Hematopoietic multipotent progenitor cell (in vitro differentiated cells): Measurements from ENCODE around the gene PPP2R5C. TPM values are rescaled to one million over a fixed set of nuclear protein-coding genes. Genes with fewer than 3 reads are reported as not detected.
"Not testable (repeated sequence)": the region's sequence is repeated elsewhere in the genome, so short reads cannot be mapped to it uniquely, and the experiment has no call there.

Experiments used
- DNase-seq, 3 donors: peaks; one replicate each; pipeline ENCODE4 v3.0.0-alpha.2; 2011 to 2015; ENCODE audit warnings: low read depth in 2 of 3, low spot score in 2 of 3
- total RNA-seq: library from RNA; depleted of rRNA; stranded (reverse); fragments of >200 nt; gene quantifications from one replicate; pipeline ENCODE4 v1.2.3, GENCODE V29; 2012

The PPP2R5C gene
- total RNA-seq, 1 donor, result 51.2 TPM

DNA sequence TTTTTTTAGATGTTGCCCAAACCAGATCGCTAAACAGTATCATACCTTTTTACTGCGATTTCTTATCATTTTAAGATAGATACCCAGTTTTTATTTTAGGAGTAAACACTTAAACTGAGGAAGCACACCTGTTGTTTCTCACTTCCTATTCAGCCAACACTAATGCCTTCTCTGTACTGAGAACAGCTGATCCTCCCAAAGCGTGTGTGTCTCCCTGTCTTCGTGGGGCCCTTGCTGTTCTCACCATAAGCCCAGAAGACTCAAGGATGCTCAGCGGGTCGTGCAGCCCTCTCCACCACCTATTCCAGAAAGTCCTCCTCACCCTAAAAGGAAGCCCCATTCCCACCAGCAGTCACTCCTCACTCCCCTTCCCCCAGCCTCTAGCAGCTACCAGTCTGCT is 14.8 kb downstream of the PPP2R5C start:
- DNase-seq, result no peak

DNA sequence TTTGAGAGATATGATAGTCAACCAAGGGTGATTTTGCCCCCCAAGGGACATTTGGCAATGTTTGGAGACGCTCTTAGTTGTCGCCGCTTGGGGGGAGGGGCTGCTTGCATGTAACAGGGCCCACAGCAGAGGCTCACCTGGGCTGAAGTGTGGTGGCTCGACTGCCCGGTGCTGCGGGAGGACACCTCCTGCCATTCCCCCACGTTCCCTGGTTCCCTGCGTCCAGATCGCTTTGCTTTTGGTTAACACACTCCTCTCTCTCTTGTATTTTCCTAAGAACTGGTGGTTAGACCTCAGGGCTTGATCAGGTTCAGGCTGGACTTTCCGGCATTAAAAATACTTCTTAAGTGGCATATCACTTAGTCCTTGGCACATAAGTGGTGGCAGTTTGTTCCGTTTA is 18.9 kb downstream of the PPP2R5C start:
- no peak for DNase-seq

DNA sequence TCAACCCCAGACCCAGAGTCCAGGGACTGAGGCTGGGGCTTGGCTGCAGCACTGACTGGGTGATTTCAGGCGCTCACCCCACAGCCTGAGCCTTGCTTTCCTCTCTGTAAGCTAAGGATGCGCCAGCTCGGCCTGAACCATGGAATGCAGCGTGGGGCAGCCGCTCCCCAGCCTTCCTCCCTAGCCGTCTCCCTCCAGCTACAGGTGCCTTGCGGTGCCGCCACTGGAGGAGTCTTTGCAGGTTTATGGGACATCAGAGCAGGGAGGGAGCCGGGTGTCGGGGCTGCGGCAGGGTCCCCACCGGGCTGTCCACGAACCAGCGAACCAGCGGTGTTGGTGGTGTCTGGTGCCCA is 19.4 kb downstream of the PPP2R5C start:
- DNase-seq, result no peak

DNA sequence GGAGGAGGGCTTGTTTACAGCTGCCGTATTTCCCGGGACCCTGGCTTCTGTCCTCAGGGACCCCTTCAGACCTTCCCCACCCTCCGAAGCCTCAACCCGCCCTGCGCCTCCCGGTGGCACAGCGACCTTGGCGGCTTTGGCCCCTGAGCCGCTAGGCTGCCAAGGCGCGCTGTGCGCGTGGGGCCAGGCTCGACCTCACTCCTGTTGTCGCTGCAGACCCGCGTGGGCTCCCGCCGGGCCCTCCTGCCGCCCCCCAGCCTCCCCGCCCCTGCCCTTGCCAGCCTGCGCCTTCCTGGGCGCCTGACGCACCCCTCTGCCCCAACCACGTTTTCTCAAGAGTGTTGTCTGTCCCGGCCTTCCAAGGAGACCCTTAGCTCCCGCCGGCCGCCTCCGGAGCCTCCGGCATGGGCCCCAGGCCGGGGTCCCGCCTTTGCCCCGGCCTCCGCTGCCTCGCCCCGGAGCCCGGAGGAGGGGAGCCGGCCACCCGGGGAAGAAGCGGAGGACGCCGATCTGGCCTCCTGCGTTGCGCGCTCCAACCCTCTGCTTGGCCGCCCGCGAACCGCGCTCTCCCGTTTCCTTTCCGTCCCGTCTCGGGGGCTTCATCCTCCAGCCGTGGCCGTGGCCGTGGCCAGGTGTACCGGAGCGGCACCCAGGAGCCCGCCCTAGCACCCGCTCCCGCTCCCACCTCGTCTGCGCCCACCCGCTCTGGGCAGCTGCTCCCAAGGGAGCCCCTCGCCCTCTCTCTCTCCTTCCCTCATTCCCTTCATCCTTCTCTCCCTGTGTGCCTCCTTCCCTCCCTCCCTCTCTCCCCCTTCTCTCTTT is 19.9 kb downstream of the PPP2R5C start:
- DNase-seq, result no peak

DNA sequence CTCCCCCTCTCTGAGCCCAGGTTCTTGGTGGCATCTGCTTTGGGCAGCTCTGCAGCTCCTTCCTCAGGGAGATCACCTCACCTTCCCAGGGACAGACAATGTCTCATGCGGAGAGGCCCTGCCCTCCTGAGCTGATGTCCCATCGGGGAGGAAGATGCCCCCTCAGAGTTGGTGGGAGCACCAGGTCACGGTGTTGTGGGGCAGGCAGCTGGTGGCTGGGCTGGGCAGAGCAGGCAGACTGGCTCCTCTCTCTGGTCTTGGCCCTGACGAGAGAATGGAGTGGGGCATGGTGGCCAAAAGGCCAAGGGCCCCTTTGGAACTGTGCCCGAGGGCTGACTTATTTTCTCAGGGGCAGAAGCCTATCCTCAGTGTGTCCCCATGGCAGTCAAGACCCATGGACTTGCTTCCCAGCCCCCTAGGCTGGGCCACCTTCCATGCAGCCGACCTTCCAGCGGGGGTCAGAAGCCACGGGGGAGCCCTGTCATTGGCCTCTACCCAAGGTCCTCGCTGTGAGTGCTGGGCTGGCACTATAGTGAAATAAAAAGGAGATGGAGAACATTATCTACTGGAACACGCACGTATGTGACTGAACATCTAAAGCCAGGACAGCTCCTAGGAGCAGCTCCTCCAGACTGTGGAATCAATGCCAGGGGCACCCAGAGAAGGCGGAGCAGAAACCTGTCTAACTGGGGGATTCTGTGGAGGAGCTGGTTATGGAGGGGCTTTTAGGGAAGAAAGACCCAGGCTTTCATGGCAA is 21.9 kb downstream of the PPP2R5C start:
- no peak for DNase-seq

DNA sequence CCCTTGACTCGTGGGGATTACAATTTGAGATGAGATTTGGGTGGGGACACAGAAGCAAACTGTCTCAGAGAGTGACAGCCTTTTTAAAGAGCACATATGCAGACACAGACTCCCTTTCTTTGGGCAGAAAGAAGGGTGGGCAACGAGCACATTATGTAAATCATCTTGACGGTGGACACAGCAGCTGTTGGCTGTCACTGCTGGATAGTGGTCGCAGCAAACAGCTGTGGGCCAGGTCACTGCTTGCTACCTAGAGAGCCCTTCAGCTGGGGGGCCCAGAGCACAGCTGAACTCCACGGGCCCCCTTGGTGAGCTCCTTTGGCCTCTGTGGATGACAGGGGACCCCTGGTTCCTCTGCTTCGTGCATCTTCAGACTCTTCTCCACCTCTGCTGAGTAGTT is 23.1 kb downstream of the PPP2R5C start:
- DNase-seq, result no peak

DNA sequence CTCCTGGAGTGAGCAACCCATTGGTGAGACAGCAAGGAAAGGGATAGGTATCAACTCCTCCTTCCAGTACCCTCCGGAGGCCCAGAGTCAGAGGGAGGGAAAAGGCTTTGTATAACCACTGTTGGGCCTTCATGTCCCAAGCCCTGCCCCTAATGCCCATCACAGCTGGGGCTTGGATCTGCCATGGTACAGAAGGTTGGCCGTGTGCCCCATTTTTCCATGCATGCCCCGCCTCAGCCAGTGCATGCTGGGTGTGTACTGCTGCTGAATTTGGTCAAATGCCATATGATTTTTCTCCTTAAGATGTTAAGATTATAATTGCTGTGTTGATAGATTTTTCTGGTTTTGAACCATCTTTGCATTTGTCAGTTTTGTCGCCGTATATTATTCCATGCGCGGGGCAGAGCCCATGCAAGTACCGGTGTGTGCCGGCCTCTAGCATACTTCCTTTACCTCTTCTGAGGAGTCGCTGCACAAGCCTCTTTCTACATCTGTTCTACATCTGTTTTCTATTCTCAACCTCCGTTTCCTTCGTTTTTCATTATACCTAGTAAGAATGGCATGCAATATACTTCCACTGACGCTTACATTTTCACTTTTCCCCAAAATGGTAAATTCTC is 26.6 kb downstream of the PPP2R5C start:
- no peak for DNase-seq

DNA sequence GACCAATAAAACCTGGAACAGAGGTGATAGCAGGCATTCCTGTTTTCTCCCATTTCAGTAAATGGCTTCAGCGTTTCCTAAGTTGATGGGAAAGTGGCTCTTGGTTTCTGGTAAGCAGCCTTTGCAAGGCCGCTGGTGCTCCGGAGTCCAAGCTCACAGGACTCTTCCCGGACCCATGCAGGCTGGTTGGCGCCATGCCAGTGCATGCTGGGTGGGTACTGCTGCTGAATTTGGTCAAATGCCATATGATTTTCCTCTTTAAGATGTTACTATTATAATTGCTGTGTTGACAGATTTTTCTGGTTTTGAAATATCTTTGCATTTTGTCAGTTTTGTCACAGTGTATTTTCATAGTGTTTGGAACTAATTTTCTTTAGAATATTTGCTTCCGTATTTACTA is 27.7 kb downstream of the PPP2R5C start:
- DNase-seq, result no peak

DNA sequence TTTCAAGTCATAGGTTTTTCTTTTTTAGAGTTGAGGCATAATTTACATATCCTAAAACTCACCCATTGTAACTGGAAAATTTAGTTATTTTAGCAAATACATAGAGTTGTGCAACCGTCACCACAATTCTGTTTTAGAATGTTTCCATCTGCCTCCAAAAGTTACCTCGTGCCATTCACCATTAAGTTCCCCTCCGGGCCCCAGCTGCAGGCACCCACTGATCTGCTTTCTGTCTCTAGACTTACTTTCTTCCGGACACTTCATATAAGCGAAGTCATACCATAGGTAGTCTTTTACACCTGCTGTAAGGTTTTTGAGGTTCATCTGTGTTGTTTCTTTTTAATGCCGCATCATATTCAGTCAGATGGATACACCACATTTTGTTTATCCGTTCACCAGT is 28.7 kb downstream of the PPP2R5C start:
- no peak for DNase-seq

DNA sequence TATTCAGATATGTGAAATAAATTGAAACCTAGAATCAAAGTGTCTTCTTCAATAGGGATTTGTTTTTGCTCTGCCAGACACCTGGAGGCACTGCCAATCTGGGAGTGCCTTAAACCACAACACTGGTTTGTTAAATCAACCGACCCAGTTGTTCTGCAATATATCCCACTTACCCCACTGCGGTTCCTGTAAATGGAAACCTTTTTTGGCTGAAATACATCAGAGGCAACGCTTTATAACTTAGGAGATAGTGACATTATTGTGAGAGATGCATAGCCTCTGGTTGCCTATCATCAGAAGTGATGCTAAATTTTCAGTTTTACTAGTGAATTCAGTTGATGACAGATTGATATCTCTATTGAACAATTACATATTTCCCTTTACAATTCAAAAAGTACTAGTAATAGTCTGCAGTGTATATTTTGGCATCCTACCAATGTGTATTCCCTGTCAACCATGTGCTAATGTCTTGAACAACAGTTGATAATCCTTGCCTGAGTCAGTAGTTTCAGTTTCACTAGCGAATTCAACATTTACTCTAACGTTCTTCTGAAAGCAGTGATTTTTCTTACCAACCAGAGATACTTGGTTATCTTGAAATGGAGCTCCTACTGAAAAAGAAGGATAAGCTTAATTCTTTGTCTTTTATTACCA is 30.5 kb downstream of the PPP2R5C start:
- peak in 1 of 3 donors; percentile 15 for DNase-seq

DNA sequence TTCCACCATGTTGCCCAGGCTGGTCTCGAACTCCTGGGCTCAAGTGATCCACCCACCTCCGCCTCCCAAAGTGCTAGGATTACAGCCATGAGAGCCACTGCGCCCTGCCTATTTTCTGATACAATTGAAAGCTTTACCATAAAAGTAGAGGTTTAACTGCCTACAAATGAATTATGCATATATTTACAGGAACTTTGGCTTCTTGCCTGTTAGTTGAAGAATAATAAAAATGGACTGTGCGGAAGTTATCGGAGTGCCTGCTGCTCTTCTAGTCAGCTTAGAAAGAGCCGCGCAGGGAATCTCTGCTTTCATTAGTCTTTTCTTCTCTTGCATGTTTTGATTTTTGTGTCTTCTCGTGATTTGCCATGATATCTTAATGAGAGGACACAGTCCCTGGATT is 34.5 kb downstream of the PPP2R5C start:
- DNase-seq, result no peak

DNA sequence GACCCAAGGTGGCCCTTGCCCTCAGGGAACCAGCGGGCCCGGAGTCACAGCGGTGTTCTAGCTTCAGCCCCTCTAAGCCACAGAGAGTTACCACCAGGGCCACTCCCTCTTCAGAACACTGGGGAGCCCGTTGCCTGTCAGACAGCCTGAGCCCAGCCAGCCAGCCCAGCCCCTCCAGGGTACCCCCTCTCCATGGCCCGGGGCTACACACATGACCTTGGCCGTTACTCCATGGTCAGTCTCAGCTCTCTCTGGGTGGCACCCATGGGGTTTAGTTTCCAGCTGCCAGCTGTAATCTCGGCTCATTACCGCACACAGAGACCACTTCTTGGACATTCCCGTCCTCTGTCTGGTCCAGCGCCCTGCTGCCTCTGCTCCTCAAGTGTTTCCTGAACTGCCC is 35.0 kb downstream of the PPP2R5C start:
- DNase-seq, result no peak

DNA sequence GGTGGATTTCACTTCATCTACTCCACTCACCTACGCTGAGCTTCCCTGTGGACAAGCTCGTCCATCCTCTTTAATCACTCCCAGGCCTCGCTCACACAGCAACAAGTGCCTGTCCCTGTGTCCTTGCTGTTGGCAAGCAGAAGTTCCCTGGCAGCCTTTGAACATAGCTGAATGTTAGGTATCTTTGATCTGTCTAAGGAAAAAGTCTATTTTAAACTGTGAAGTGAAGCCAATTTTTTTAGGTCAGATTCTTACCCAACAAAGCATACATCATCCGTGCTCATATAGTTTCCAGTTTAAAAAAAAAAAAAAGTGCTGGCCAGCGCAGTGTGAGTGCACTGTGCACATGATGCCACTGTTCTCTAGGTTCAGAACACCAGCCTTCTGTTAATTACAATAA is 36.3 kb downstream of the PPP2R5C start:
- no peak for DNase-seq

DNA sequence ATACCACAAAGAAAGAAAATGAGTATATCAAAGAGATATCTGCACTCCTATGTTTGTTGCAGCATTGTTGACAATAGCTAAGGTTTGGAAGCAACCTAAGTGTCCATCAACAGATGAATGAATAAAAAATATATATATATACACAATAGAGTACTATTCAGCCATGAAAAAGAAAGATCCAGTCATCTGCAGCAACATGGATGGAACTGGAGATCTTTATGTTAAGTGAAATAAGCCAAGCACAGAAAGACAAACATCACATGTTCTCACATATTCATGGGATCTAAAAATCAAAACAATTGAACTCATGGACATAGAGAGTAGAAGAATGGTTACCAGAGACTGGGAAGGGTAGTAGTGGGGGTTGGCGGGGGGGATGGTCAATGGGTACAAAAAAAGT is 42.9 kb downstream of the PPP2R5C start:
- not testable (repeated sequence) for DNase-seq

DNA sequence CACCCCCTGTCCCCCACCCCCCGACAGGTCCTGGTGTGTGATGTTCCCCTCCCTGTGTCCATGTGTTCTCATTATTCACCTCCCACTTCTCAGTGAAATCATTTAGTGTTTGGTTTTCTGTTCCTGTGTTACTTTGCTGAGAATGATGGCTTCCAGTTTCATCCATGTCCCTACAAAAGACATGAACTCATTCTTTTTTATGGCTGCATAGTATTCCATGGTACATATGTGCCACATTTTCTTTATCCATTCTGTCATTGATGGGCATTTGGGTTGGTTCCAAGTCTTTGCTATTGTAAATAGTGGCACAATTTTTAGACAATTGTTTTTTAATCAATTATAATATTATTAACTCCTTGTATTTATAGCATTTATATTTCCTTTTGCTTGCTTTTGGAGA is 44.7 kb downstream of the PPP2R5C start:
- DNase-seq, result not testable (repeated sequence)

DNA sequence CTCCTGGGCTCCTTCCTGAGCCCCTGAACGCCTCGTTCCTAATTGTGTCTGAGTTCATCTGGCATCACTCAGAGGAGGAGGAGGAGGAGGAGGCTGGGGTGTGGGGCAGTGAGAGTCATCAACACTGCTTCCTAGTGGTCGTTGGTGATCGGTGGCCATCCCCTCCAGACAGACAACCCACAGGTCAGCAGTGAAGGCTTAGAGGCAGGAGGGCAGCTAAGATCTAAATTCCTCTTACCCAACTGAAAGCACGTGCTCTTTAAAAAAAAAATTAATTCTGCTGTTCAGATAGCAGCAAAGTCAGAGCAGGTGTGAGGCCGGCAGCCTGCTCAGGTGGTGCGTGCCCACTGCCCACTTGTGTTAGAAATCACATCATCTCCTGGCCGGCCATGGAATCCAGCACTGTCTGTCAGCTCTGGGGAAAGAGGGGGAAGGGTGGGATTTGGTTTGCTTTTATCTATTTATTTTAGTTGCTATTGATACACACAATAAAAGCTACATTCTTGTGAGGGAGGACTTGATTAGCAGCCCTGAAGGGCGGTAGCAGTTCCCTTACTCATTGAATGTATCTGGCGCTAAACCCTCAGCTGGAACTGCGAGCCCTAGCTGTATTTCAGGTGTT is 46.6 kb downstream of the PPP2R5C start:
- DNase-seq, result peak in 1 of 3 donors; percentile 12

DNA sequence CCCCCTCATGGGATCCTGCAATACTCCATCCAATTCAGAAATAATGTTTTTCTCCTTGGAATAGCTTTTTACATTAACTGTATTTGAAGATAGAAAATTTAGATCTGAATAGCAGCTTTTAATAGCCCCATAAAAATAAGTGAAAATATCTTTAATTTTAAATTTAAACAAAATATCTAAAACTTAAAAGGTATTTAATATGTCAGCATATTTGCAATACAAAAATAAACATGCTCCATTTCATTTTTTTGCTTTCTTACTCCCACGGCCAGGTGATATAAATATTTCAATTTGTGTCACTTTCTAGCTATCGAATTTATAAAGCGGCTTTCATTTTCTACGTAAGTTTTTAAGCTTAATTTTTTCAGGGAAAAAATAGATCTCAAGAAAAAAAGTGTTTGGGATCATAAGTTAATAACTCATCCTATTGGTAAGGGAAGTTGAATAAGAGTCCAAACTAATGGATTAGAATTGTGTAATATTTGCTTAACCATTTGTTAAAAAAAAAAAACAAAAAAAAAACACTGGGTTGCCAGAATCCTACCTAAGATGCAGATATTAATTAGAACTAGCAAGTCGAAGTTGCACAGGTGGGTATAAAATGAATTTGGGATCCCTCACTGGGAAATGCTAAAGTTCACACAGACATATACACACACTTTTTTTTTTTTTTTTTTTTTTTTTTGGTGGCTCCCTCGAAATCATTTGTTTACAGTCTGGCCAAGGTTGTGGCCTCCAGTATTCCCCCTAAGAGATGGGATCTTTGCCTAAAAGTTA is 47.6 kb downstream of the PPP2R5C start:
- peak in 1 of 3 donors; percentile 11 for DNase-seq

DNA sequence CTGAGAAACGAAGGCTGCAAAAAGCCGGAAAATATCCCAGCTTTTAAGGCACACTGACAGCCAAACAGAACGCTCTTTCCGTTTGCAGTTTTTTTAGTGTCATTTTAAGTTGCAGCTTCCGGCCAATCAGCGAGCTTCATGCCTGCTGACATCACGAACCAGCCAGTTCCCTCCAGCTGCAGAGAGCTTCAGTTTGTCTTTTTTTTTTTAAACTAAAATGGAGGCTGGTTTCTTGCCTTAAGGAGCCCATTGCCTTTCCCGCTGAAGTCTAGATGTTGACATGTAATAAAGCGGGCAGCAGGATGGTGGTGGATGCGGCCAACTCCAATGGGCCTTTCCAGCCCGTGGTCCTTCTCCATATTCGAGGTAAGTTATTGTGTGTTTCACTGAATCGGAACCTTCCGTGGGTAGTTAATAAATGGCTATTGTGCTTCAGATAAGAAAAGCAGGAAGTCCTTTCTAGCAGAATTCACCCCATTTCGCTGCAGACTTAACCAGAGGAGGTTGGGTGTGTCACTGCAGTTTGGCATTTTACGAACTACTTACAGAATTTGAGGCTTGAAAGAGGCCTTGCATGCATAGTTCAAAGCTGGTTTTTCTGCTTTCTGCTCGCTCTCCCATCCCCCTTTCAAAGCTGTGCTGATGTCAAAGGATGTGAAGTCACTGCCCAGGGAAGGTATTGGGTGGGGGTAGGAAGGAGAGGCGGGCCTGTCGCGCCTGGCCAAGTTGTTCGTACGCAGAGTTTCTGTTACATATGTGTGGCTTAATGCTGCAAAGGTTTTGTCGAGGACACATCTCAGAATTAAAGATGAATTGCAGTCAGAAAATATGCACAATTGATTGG is 48.4 kb downstream of the PPP2R5C start:
- DNase-seq, result peak; percentile 78 to 97 (median 91)
